IMR-90 (cell line): ENCODE data around the gene ABHD17A.

Experiments used
- CTCF ChIP-seq: conservative IDR thresholded peaks from 2 replicates; pipeline ENCODE4 v1.5.1; 2012; ENCODE audit warnings: mild to moderate bottlenecking, low read depth, low read length, improper control_type of control experiment
- MAFK ChIP-seq: IDR thresholded peaks from 2 replicates; pipeline ENCODE4 v1.6.1; 2012; ENCODE audit warnings: low read depth, low read length, improper control_type of control experiment

DNA sequence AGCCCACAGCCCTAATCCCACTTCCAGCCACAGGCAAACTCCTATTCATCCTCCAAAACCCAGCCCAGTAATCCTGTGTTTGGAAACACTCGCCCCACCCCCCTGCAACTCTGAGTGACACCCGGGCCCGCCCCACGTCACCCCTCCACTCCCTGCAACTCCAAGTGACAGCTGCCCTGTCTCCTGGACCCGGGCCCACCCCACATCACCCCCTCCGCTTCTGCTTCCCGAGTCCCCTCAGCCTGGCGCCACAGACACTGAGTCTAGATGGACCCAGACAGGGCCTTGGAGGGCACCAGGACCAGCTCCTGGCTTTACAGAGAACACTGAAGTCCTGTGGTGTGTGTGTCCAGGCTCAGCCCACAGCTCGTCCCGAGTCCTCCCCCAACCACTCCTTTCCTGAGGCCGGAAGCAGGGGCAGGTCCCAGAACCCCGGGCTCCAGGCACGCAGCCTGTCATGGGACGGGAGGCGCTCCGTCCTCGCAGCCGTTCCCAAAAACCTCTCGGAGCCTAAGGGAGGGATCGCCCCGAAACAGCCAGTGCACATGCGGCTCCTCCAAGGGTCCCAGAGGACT is 44.7 kb downstream of the ABHD17A start:
- TF ChIP-seq CTCF: no peak
- TF ChIP-seq MAFK: no peak
